Daoy (cell line): ENCODE measurements around the gene ANKRD62. TPM values are rescaled to one million over a fixed set of nuclear protein-coding genes. Genes with fewer than 3 reads are reported as not detected.
A peak's percentile ranks its signal among the peaks of the same experiment; 100 is the strongest.
"Not testable (repeated sequence)": the region's sequence is repeated elsewhere in the genome, so short reads cannot be mapped to it uniquely, and the experiment has no call there.

Source experiments
- DNase-seq: peaks from one replicate; pipeline ENCODE4 v3.0.0-alpha.2; 2015; ENCODE audit warnings: low read depth
- total RNA-seq: library from RNA; depleted of rRNA; stranded (reverse); fragments of >200 nt; shearing (Covaris generic); gene quantifications from 2 replicates; pipeline ENCODE4 v1.2.3, GENCODE V29; 2014

Gene ANKRD62
- total RNA-seq, 1 experiment from 2014 or later, result not detected

GRCh38 chr18:12092398-12093229 lies 1.0 kb upstream of the ANKRD62 start:
- DNase-seq, result peak; percentile 23

GRCh38 chr18:12098374-12098773 lies 4.7 kb downstream of the ANKRD62 start:
- no peak for DNase-seq

GRCh38 chr18:12099160-12099559 lies 5.5 kb downstream of the ANKRD62 start:
- DNase-seq, result no peak

- DNase-seq, result no peak
These were observed 7.6 kb downstream of the ANKRD62 start for GRCh38 chr18:12101266-12101665.

GRCh38 chr18:12102136-12102842 lies 8.6 kb downstream of the ANKRD62 start:
- DNase-seq, result no peak

- DNase-seq, result no peak
These were observed 12.8 kb downstream of the ANKRD62 start for GRCh38 chr18:12106471-12106870.

GRCh38 chr18:12109836-12110235 lies 16.2 kb downstream of the ANKRD62 start:
- DNase-seq, result no peak

- no peak for DNase-seq
These were observed 20.5 kb downstream of the ANKRD62 start for GRCh38 chr18:12113999-12114646.

GRCh38 chr18:12119358-12119757 lies 25.7 kb downstream of the ANKRD62 start:
- DNase-seq, result no peak

GRCh38 chr18:12121175-12122042 lies 27.8 kb downstream of the ANKRD62 start:
- DNase-seq, result peak; percentile 4

- not testable (repeated sequence) for DNase-seq
These were observed 28.4 kb downstream of the ANKRD62 start for GRCh38 chr18:12122043-12122389.

- DNase-seq, result not testable (repeated sequence)
These were observed 34.0 kb downstream of the ANKRD62 start for GRCh38 chr18:12127647-12128046.

GRCh38 chr18:12138831-12139230 lies 45.2 kb downstream of the ANKRD62 start:
- DNase-seq, result not testable (repeated sequence)

GRCh38 chr18:12140866-12141265 lies 47.2 kb downstream of the ANKRD62 start:
- DNase-seq, result not testable (repeated sequence)

GRCh38 chr18:12141778-12142177 lies 48.1 kb downstream of the ANKRD62 start:
- not testable (repeated sequence) for DNase-seq

- DNase-seq, result not testable (repeated sequence)
These were observed 55.8 kb downstream of the ANKRD62 start for GRCh38 chr18:12149431-12149830.

- no peak for DNase-seq
These were observed 60.7 kb downstream of the ANKRD62 start for GRCh38 chr18:12154361-12154760.

GRCh38 chr18:12155996-12156395 lies 62.4 kb downstream of the ANKRD62 start:
- no peak for DNase-seq

GRCh38 chr18:12159446-12159845 lies 65.8 kb downstream of the ANKRD62 start:
- DNase-seq, result peak; percentile 54

- DNase-seq, result no peak
These were observed 69.1 kb downstream of the ANKRD62 start for GRCh38 chr18:12162786-12163185.

- no peak for DNase-seq
These were observed 71.6 kb downstream of the ANKRD62 start for GRCh38 chr18:12165038-12165768.
